ENCODE results near the gene GORASP2. TPM values are rescaled to one million over a fixed set of nuclear protein-coding genes. Genes with fewer than 3 reads are reported as not detected.

Gene GORASP2
- total and polyA plus RNA-seq, 10 donors = 17.3 to 57.5 (median 50.6) TPM

GRCh38 chr2:170923799-170924198, 5.3 kb upstream of the GORASP2 start:
- H3K4me3 ChIP-seq = no peak overlapping the region
- intact Hi-C loops (cut with DNase I; ENCODE audit: low total_unique reads) = no loop called here

GRCh38 chr2:170924969-170925368, 4.1 kb upstream of the GORASP2 start:
- Histone ChIP-seq H3K4me1 (peaks cover 0 to 10% (median 8%) of the 10 kb centered on the region in 6 donors), H3K9me3 (peaks cover 0 to 19% (median 14%) of the 10 kb centered on the region in 8 donors), H3K27me3 (replicated peaks in 1 of 7) (no peaks in the 10 kb centered on the region), H3K27ac (no peak overlapping the region), H3K36me3 (no peaks in the 10 kb centered on the region), H3K4me3 (no peak overlapping the region)
- no peak for DNase-seq
- intact Hi-C loops (cut with DNase I; ENCODE audit: low total_unique reads) = no loop called here
- TF ChIP-seq CTCF (IDR thresholded peaks at IDR 0.05 in 8 of 11, conservative IDR thresholded peaks at IDR 0.05 in 3 of 11) = no peak
- no peak for TF ChIP-seq POLR2A (IDR thresholded peaks at IDR 0.05)
- TF ChIP-seq POLR2AphosphoS5 (IDR thresholded peaks at IDR 0.05) = no peak

More at GRCh38 chr2:170923799-170924198, 5.3 kb upstream of the GORASP2 start:
- no peak overlapping the region for H3K27ac ChIP-seq
- H3K4me1 ChIP-seq = peaks cover 0 to 9% (median 7%) of the 10 kb centered on the region in 6 donors
- TF ChIP-seq POLR2AphosphoS5 (IDR thresholded peaks at IDR 0.05) = no peak
- no peak for TF ChIP-seq POLR2A (IDR thresholded peaks at IDR 0.05)
- TF ChIP-seq CTCF (IDR thresholded peaks at IDR 0.05 in 8 of 11, conservative IDR thresholded peaks at IDR 0.05 in 3 of 11) = no peak
- H3K9me3 ChIP-seq = peaks cover 0 to 28% (median 14%) of the 10 kb centered on the region in 8 donors
- no peaks in the 10 kb centered on the region for H3K27me3 ChIP-seq (replicated peaks in 1 of 7)
- DNase-seq = no peak
- H3K36me3 ChIP-seq = no peaks in the 10 kb centered on the region
- 71 to 94% (median 89%) methylated on average over 1 of the region's 1 CpG for WGBS, 5 donors

GRCh38 chr2:170925923-170926322, 3.1 kb upstream of the GORASP2 start:
- DNase-seq = no peak
- Histone ChIP-seq H3K4me3 (no peak overlapping the region), H3K36me3 (no peaks in the 10 kb centered on the region), H3K27me3 (replicated peaks in 1 of 7) (no peaks in the 10 kb centered on the region), H3K4me1 (peaks cover 8 to 20% (median 18%) of the 10 kb centered on the region in 6 donors), H3K9me3 (peaks cover 0 to 19% (median 14%) of the 10 kb centered on the region in 8 donors), H3K27ac (no peak overlapping the region)
- no peak for TF ChIP-seq POLR2A (IDR thresholded peaks at IDR 0.05)
- no peak for TF ChIP-seq POLR2AphosphoS5 (IDR thresholded peaks at IDR 0.05)
- TF ChIP-seq CTCF (IDR thresholded peaks at IDR 0.05 in 8 of 11, conservative IDR thresholded peaks at IDR 0.05 in 3 of 11) = no peak
- intact Hi-C loops (cut with DNase I; ENCODE audit: low total_unique reads) = no loop called here
- 60 to 89% (median 69%) methylated on average over 3 of the region's 3 CpGs for WGBS, 5 donors

GRCh38 chr2:170926743-170927297, 2.2 kb upstream of the GORASP2 start:
- 84 to 95% (median 88%) methylated on average over 4 of the region's 4 CpGs for WGBS, 5 donors
- intact Hi-C loops (cut with DNase I; ENCODE audit: low total_unique reads) = no loop called here

More at GRCh38 chr2:170926743-170927297, 2.2 kb upstream of the GORASP2 start:
- Histone ChIP-seq H3K27ac (no peak overlapping the region), H3K4me1 (peaks cover 14 to 29% (median 27%) of the 10 kb centered on the region in 6 donors), H3K36me3 (no peaks in the 10 kb centered on the region), H3K27me3 (replicated peaks in 1 of 7) (no peaks in the 10 kb centered on the region), H3K9me3 (peaks cover 0 to 19% (median 14%) of the 10 kb centered on the region in 8 donors), H3K4me3 (no peak overlapping the region)
- TF ChIP-seq POLR2AphosphoS5 (IDR thresholded peaks at IDR 0.05) (no peak), CTCF (IDR thresholded peaks at IDR 0.05 in 8 of 11, conservative IDR thresholded peaks at IDR 0.05 in 3 of 11) (no peak), POLR2A (IDR thresholded peaks at IDR 0.05) (no peak)
- DNase-seq = no peak
